H9 (cell line): ENCODE data around the gene EFNA5. TPM values are rescaled to one million over a fixed set of nuclear protein-coding genes. Genes with fewer than 3 reads are reported as not detected.

Source experiments
- DNase-seq: peaks from one replicate; pipeline ENCODE4 v3.0.0-alpha.2; 2017
- H2AFZ ChIP-seq: one replicate; pipeline ENCODE4 v1.6.1; 2013; ENCODE audit warnings: mild to moderate bottlenecking, low read length, control low read depth, moderate library complexity
- H2AK5ac ChIP-seq: 2 replicates; pipeline ENCODE4 v1.6.1; 2013; ENCODE audit warnings: low read length, control low read depth, mixed read lengths; ENCODE audit not compliant: insufficient read length
- H2BK120ac ChIP-seq: one replicate; pipeline ENCODE4 v1.6.1; 2013; ENCODE audit warnings: low read depth, mild to moderate bottlenecking, low read length, control low read depth, inconsistent platforms; ENCODE audit not compliant: poor library complexity, severe bottlenecking
- H2BK12ac ChIP-seq: 2 replicates; pipeline ENCODE4 v1.6.1; 2013; ENCODE audit warnings: low read length, control low read depth, mixed read lengths, low read depth; ENCODE audit not compliant: insufficient read length
- H2BK15ac ChIP-seq: 2 replicates; pipeline ENCODE4 v1.6.1; 2013; ENCODE audit warnings: low read depth, low read length, control low read depth
- H2BK20ac ChIP-seq: one replicate; pipeline ENCODE4 v1.6.1; 2013; ENCODE audit warnings: low read depth, mild to moderate bottlenecking, low read length, control low read depth, inconsistent platforms; ENCODE audit not compliant: poor library complexity, severe bottlenecking
- H2BK5ac ChIP-seq: 2 replicates; pipeline ENCODE4 v1.6.1; 2013; ENCODE audit warnings: low read length, control low read depth, mixed read lengths; ENCODE audit not compliant: insufficient read length
- H3K14ac ChIP-seq: 2 replicates; pipeline ENCODE4 v1.6.1; 2013; ENCODE audit warnings: low read length, control low read depth; ENCODE audit not compliant: insufficient read depth
- H3K18ac ChIP-seq: 2 replicates; pipeline ENCODE4 v1.6.1; 2013; ENCODE audit warnings: low read depth, mild to moderate bottlenecking, mixed read lengths, low read length, control low read depth; ENCODE audit not compliant: insufficient read length
- H3K23ac ChIP-seq: 2 replicates; pipeline ENCODE4 v1.6.1; 2013; ENCODE audit warnings: low read length, control low read depth, mixed read lengths, low read depth; ENCODE audit not compliant: insufficient read length
- H3K23me2 ChIP-seq: 2 replicates; pipeline ENCODE4 v1.6.1; 2013; ENCODE audit warnings: low read depth, mild to moderate bottlenecking, mixed read lengths, low read length, control low read depth; ENCODE audit not compliant: insufficient read length, poor library complexity, severe bottlenecking
- H3K27ac ChIP-seq: 2 replicates; pipeline ENCODE4 v1.5.1; 2013; ENCODE audit warnings: low read length, control low read depth, mixed read lengths, low read depth; ENCODE audit not compliant: insufficient read length
- H3K27me3 ChIP-seq: 2 replicates; pipeline ENCODE4 v1.6.1; 2013; ENCODE audit warnings: low read length, control low read depth, inconsistent platforms; ENCODE audit not compliant: insufficient read depth
- H3K4ac ChIP-seq: 2 replicates; pipeline ENCODE4 v1.6.1; 2013; ENCODE audit warnings: low read depth, mild to moderate bottlenecking, control low read depth, inconsistent platforms, low read length, moderate library complexity
- H3K4me1 ChIP-seq: 2 replicates; pipeline ENCODE4 v1.6.1; 2013; ENCODE audit warnings: low read length, control low read depth, inconsistent platforms; ENCODE audit not compliant: insufficient read depth
- H3K4me2 ChIP-seq: 2 replicates; pipeline ENCODE4 v1.6.1; 2013; ENCODE audit warnings: low read length, control low read depth, mixed read lengths; ENCODE audit not compliant: insufficient read length, insufficient read depth
- H3K56ac ChIP-seq: 2 replicates; pipeline ENCODE4 v1.6.1; 2013; ENCODE audit warnings: low read depth, mild to moderate bottlenecking, mixed read lengths, low read length, control low read depth; ENCODE audit not compliant: insufficient read length
- H3K79me1 ChIP-seq: 2 replicates; pipeline ENCODE4 v1.6.1; 2013; ENCODE audit warnings: low read depth, mild to moderate bottlenecking, moderate library complexity, low read length, control low read depth, inconsistent platforms; ENCODE audit not compliant: insufficient read depth, poor library complexity, severe bottlenecking
- H3K79me2 ChIP-seq: 2 replicates; pipeline ENCODE4 v1.6.1; 2013; ENCODE audit warnings: low read length, control low read depth, inconsistent platforms; ENCODE audit not compliant: insufficient read depth
- H3K9ac ChIP-seq: 2 replicates; pipeline ENCODE4 v1.6.1; 2013; ENCODE audit warnings: low read length, control low read depth, mixed read lengths; ENCODE audit not compliant: insufficient read length; ENCODE audit errors: extremely low read depth
- H3K9me3 ChIP-seq: one replicate; pipeline ENCODE4 v1.6.1; 2013; ENCODE audit warnings: low read depth, low read length, inconsistent platforms; ENCODE audit not compliant: control insufficient read depth
- H3T11ph ChIP-seq: one replicate; pipeline ENCODE4 v1.6.1; 2013; ENCODE audit warnings: mild to moderate bottlenecking, low read length, control low read depth, inconsistent platforms
- H4K20me1 ChIP-seq: one replicate; pipeline ENCODE4 v1.6.1; 2013; ENCODE audit not compliant: control insufficient read depth, insufficient read length, insufficient read depth
- H4K5ac ChIP-seq: 2 replicates; pipeline ENCODE4 v1.6.1; 2013; ENCODE audit warnings: low read depth, mild to moderate bottlenecking, mixed read lengths, low read length, control low read depth; ENCODE audit not compliant: insufficient read length
- H4K8ac ChIP-seq: replicated peaks from 2 replicates; pipeline ENCODE4 v1.6.1; 2013; ENCODE audit warnings: low read length, control low read depth, mixed read lengths, low read depth; ENCODE audit not compliant: insufficient read length
- H4K91ac ChIP-seq: 2 replicates; pipeline ENCODE4 v1.6.1; 2013; ENCODE audit warnings: low read depth, mild to moderate bottlenecking, moderate library complexity, mixed read lengths, low read length, control low read depth; ENCODE audit not compliant: insufficient read length
- H3K27ac Mint-ChIP-seq, 3 experiments: 2 replicates in 2 of 3; 3 replicates in 1 of 3; pipeline ENCODE4 v1.8.0; 2020 to 2021; ENCODE audit warnings: mixed read lengths in 3 of 3, mild to moderate bottlenecking in 1 of 3, moderate library complexity in 1 of 3
- H3K27me3 Mint-ChIP-seq: 2 replicates; pipeline ENCODE4 v1.8.0; 2021; ENCODE audit warnings: low read depth, mild to moderate bottlenecking, moderate library complexity, mixed read lengths
- H3K36me3 Mint-ChIP-seq, 3 experiments: 2 replicates in 2 of 3; 3 replicates in 1 of 3; pipeline ENCODE4 v1.8.0; 2020 to 2021; ENCODE audit warnings: low read depth in 3 of 3, mixed read lengths in 3 of 3; ENCODE audit not compliant: insufficient read depth in 1 of 3
- H3K4me1 Mint-ChIP-seq, 2 experiments: 2 replicates each; pipeline ENCODE4 v1.8.0; 2020; ENCODE audit warnings: mixed read lengths in 2 of 2
- H3K4me3 Mint-ChIP-seq, 2 experiments: 2 replicates in 1 of 2; 3 replicates in 1 of 2; pipeline ENCODE4 v1.8.0; 2020 to 2021; ENCODE audit warnings: mild to moderate bottlenecking in 2 of 2, mixed read lengths in 2 of 2, moderate library complexity in 1 of 2
- H3K9me3 Mint-ChIP-seq, 2 experiments: 2 replicates in 1 of 2; 3 replicates in 1 of 2; pipeline ENCODE4 v1.8.0; 2020; ENCODE audit warnings: mild to moderate bottlenecking in 2 of 2, mixed read lengths in 2 of 2, moderate library complexity in 1 of 2
- CTCF ChIP-seq: fragments of 200-600 bp; sonication (generic); conservative IDR thresholded peaks from 3 replicates; pipeline ENCODE4 v1.8.0; 2021; ENCODE audit warnings: antibody characterized with exemption, mild to moderate bottlenecking
- WGBS: extraction: QIAGEN DNeasy Blood & Tissue Kit; methylation state at CpG from one replicate; pipeline ENCODE4 v1.1.7; 2013; ENCODE audit warnings: missing lambda C conversion rate, low lambda C conversion rate, mixed read lengths; ENCODE audit not compliant: insufficient read length; ENCODE audit errors: extremely low coverage; 5-methylcytosine and 5-hydroxymethylcytosine counted together
- total RNA-seq: library from RNA; stranded (reverse); gene quantifications from 2 replicates; pipeline ENCODE4 v1.2.1, GENCODE V29; 2021

The EFNA5 gene
- total RNA-seq, 1 experiment from 2014 or later = 20.4 TPM

GRCh38 chr5:107342371-107342770, 328.4 kb downstream of the EFNA5 start:
- Histone ChIP-seq H3K23ac (no peak overlapping the region), H3K27me3 (no peaks in the 10 kb centered on the region), H4K8ac (no peak overlapping the region), H3K79me1 (no peaks in the 10 kb centered on the region), H3K4me1 (no peaks in the 10 kb centered on the region), H3K4ac (no peak overlapping the region), H2BK5ac (no peak overlapping the region), H3K27ac (no peak overlapping the region), H3K56ac (no peak overlapping the region), H4K5ac (no peak overlapping the region), H2BK15ac (no peak overlapping the region), H3T11ph (no peak overlapping the region), H3K23me2 (no peaks in the 10 kb centered on the region), H4K20me1 (no peaks in the 10 kb centered on the region), H2AK5ac (no peak overlapping the region), H2BK12ac (no peak overlapping the region), H3K79me2 (no peaks in the 10 kb centered on the region), H3K9me3 (peaks cover 8% of the 10 kb centered on the region), H3K4me2 (no peak overlapping the region), H3K14ac (no peak overlapping the region), H2BK20ac (no peak overlapping the region), H4K91ac (no peak overlapping the region), H2BK120ac (no peak overlapping the region), H3K18ac (no peak overlapping the region), H3K9ac (no peak overlapping the region), H2AFZ (no peak overlapping the region)
- Mint-ChIP-seq H3K27me3 (peaks cover 2% of the 10 kb centered on the region; the same call in 1 of the 2 replicates), H3K36me3 (peaks cover 19 to 34% (median 24%) of the 10 kb centered on the region in 3 experiments), H3K4me3 (no peak overlapping the region), H3K9me3 (peaks cover 25 to 30% of the 10 kb centered on the region in 2 experiments), H3K27ac (no peak overlapping the region; a peak in 1 of 7 replicates), H3K4me1 (peaks cover 8 to 15% of the 10 kb centered on the region in 2 experiments)
- no peak for DNase-seq
- no peak for TF ChIP-seq CTCF
- WGBS = no CpG with 5 or more reads among the region's 4 CpGs
